ENCODE measurements around the gene PEBP1.

GRCh38 chr12:118125743-118126118 is 10.2 kb upstream of the PEBP1 start:
- no peak for TF ChIP-seq CTCF (IDR thresholded peaks at IDR 0.05)
- TF ChIP-seq POLR2A (IDR thresholded peaks at IDR 0.05), result no peak
